SU-DHL-6 (cell line): ENCODE results near the gene LRCH3.

Source experiments
- H2AFZ ChIP-seq: fragments of 200-600 bp; sonication (generic); 2 replicates; pipeline ENCODE4 v1.6.1; 2014; ENCODE audit warnings: low read depth, mild to moderate bottlenecking, moderate library complexity, mixed read lengths, antibody characterized with exemption, low read length; ENCODE audit not compliant: severe bottlenecking
- H3F3A ChIP-seq: fragments of 200-600 bp; shearing (Covaris generic); 2 replicates; pipeline ENCODE4 v1.6.0; 2016; ENCODE audit warnings: antibody characterized with exemption, mild to moderate bottlenecking; ENCODE audit not compliant: insufficient read depth
- H3K27ac ChIP-seq: fragments of 200-600 bp; sonication (generic); 2 replicates; pipeline ENCODE4 v1.5.1; 2016; ENCODE audit warnings: low read depth, mild to moderate bottlenecking, low read length, moderate library complexity, mixed read lengths
- H3K27me3 ChIP-seq: fragments of 200-600 bp; sonication (generic), shearing (Covaris generic); 2 replicates; pipeline ENCODE4 v1.6.0; 2014; ENCODE audit warnings: mild to moderate bottlenecking, low read length
- H3K36me3 ChIP-seq: fragments of 200-600 bp; sonication (generic); 2 replicates; pipeline ENCODE4 v1.6.1; 2014; ENCODE audit warnings: mild to moderate bottlenecking, low read length, mixed read lengths
- H3K4me2 ChIP-seq: fragments of 300-600, 200-600 bp; shearing (Covaris generic), sonication (generic); 2 replicates; pipeline ENCODE4 v1.6.0; 2014; ENCODE audit warnings: low read length, low read depth, mild to moderate bottlenecking; ENCODE audit not compliant: poor library complexity, severe bottlenecking
- H3K4me3 ChIP-seq: fragments of 200-600 bp; sonication (generic); 2 replicates; pipeline ENCODE4 v1.5.1; 2014; ENCODE audit warnings: antibody characterized with exemption, low read length, mild to moderate bottlenecking, mixed read lengths; ENCODE audit not compliant: insufficient read depth, poor library complexity, severe bottlenecking
- H3K79me2 ChIP-seq: fragments of 200-600 bp; sonication (generic); 2 replicates; pipeline ENCODE4 v1.6.1; 2014; ENCODE audit warnings: mild to moderate bottlenecking, low read length, moderate library complexity; ENCODE audit not compliant: insufficient read depth
- H3K9ac ChIP-seq: fragments of 200-600 bp; sonication (generic); 2 replicates; pipeline ENCODE4 v1.7.0; 2014; ENCODE audit warnings: mild to moderate bottlenecking, low read length
- H3K9me2 ChIP-seq: fragments of 200-600 bp; sonication (generic); replicated peaks from 2 replicates; pipeline ENCODE4 v1.6.1; 2014; ENCODE audit warnings: low read length; ENCODE audit not compliant: insufficient read depth
- H3K9me3 ChIP-seq: fragments of 200-600 bp; sonication (generic); 2 replicates; pipeline ENCODE4 v1.6.1; 2014; ENCODE audit warnings: low read length, mixed read lengths; ENCODE audit not compliant: insufficient read depth
- H4K20me1 ChIP-seq: fragments of 200-600 bp; sonication (generic); 2 replicates; pipeline ENCODE4 v1.6.1; 2014; ENCODE audit warnings: low read depth, mild to moderate bottlenecking, antibody characterized with exemption, low read length, moderate library complexity, mixed read lengths
- CTCF ChIP-seq: fragments of 200-600 bp; sonication (generic); IDR thresholded peaks from one replicate; pipeline ENCODE4 v1.5.1; 2017; ENCODE audit warnings: antibody characterized with exemption, mild to moderate bottlenecking, low read length, moderate library complexity; ENCODE audit not compliant: insufficient read depth, poor library complexity, severe bottlenecking
- EZH2phosphoT487 ChIP-seq: fragments of 200-600 bp; sonication (generic), shearing (Covaris generic); conservative IDR thresholded peaks from 2 replicates; pipeline ENCODE4 v1.6.1; 2018; ENCODE audit warnings: mild to moderate bottlenecking, antibody characterized with exemption, low read length, moderate library complexity, mixed read lengths

The LRCH3 gene

GRCh38 chr3:197901626-197902025 lies 110.6 kb downstream of the LRCH3 start:
- Histone ChIP-seq H4K20me1 (no peaks in the 10 kb centered on the region), H3K9ac (no peak overlapping the region), H3F3A (no peaks in the 10 kb centered on the region), H3K9me3 (no peaks in the 10 kb centered on the region), H3K27ac (no peak overlapping the region), H3K4me2 (no peak overlapping the region), H3K36me3 (no peaks in the 10 kb centered on the region), H3K79me2 (no peaks in the 10 kb centered on the region), H3K27me3 (no peaks in the 10 kb centered on the region), H3K4me3 (no peak overlapping the region), H3K9me2 (no peaks in the 10 kb centered on the region), H2AFZ (no peak overlapping the region)
- TF ChIP-seq CTCF: no peak
- TF ChIP-seq EZH2phosphoT487: no peak

- no peak overlapping the region for H3K9ac ChIP-seq
- H4K20me1 ChIP-seq: no peaks in the 10 kb centered on the region
- H2AFZ ChIP-seq: no peak overlapping the region
- TF ChIP-seq EZH2phosphoT487 (no peak), CTCF (peak; percentile 68)
- H3K27ac ChIP-seq: no peak overlapping the region
- H3F3A ChIP-seq: no peaks in the 10 kb centered on the region
- no peaks in the 10 kb centered on the region for H3K79me2 ChIP-seq
- H3K36me3 ChIP-seq: no peaks in the 10 kb centered on the region
- no peaks in the 10 kb centered on the region for H3K27me3 ChIP-seq
- no peaks in the 10 kb centered on the region for H3K9me3 ChIP-seq
- H3K9me2 ChIP-seq: no peaks in the 10 kb centered on the region
- no peak overlapping the region for H3K4me2 ChIP-seq
- no peak overlapping the region for H3K4me3 ChIP-seq
These were observed 115.2 kb downstream of the LRCH3 start for GRCh38 chr3:197906023-197906849.

GRCh38 chr3:197906850-197907187 lies 115.8 kb downstream of the LRCH3 start:
- no peak for TF ChIP-seq CTCF
- no peak for TF ChIP-seq EZH2phosphoT487
- no peak overlapping the region for H3K9ac ChIP-seq
- no peaks in the 10 kb centered on the region for H3K9me3 ChIP-seq
- no peak overlapping the region for H3K4me3 ChIP-seq
- no peaks in the 10 kb centered on the region for H3K9me2 ChIP-seq
- H3K27ac ChIP-seq: no peak overlapping the region
- H3K4me2 ChIP-seq: no peak overlapping the region
- no peaks in the 10 kb centered on the region for H3K36me3 ChIP-seq
- H2AFZ ChIP-seq: no peak overlapping the region
- H3K27me3 ChIP-seq: no peaks in the 10 kb centered on the region
- no peaks in the 10 kb centered on the region for H4K20me1 ChIP-seq
- H3F3A ChIP-seq: no peaks in the 10 kb centered on the region
- no peaks in the 10 kb centered on the region for H3K79me2 ChIP-seq
